ENCODE measurements around the gene GPER1.
A peak's percentile ranks its signal among the peaks of the same experiment; 100 is the strongest.
"Not testable (repeated sequence)": the region's sequence is repeated elsewhere in the genome, so short reads cannot be mapped to it uniquely, and the experiment has no call there.

Gene GPER1

GRCh38 chr7:1087952-1088920 lies at the start of gene GPER1:
GPER1 (plus strand) TSS chr7:1088113; CDS start chr7:1091729, 3,616 bp downstream.
- TF ChIP-seq MYC (IDR thresholded peaks at IDR 0.05; ENCODE audit: low read depth, low read length) (no peak), CTCF (IDR thresholded peaks at IDR 0.05; ENCODE audit: low read depth, low read length) (no peak), POLR2A (IDR thresholded peaks at IDR 0.05; ENCODE audit: extremely low read depth, insufficient read length) (no peak), MAX (IDR thresholded peaks at IDR 0.05; ENCODE audit: low read depth, low read length) (no peak)
- DNase-seq (ENCODE audit: low read depth): no peak
- no peak within 1 kb of the TSS for H3K4me3 ChIP-seq (ENCODE audit: low read depth, low read length)

- DNase-seq (ENCODE audit: low read depth); H3K4me3 ChIP-seq (ENCODE audit: low read depth, low read length): not testable (repeated sequence)
Observed at GRCh38 chr7:1040233-1040632, 47.7 kb upstream of the GPER1 start.

GRCh38 chr7:1040790-1041189 lies 47.1 kb upstream of the GPER1 start:
- no peak for DNase-seq (ENCODE audit: low read depth)
- no peak for TF ChIP-seq MYC (IDR thresholded peaks at IDR 0.05; ENCODE audit: low read depth, low read length)
- TF ChIP-seq CTCF (IDR thresholded peaks at IDR 0.05; ENCODE audit: low read depth, low read length): no peak
- no peak for TF ChIP-seq MAX (IDR thresholded peaks at IDR 0.05; ENCODE audit: low read depth, low read length)
- TF ChIP-seq POLR2A (IDR thresholded peaks at IDR 0.05; ENCODE audit: extremely low read depth, insufficient read length): no peak
- no peak overlapping the region for H3K4me3 ChIP-seq (ENCODE audit: low read depth, low read length)

- no peak overlapping the region for H3K4me3 ChIP-seq (ENCODE audit: low read depth, low read length)
- TF ChIP-seq POLR2A (IDR thresholded peaks at IDR 0.05; ENCODE audit: extremely low read depth, insufficient read length) (no peak), MYC (IDR thresholded peaks at IDR 0.05; ENCODE audit: low read depth, low read length) (no peak), CTCF (IDR thresholded peaks at IDR 0.05; ENCODE audit: low read depth, low read length) (no peak), MAX (IDR thresholded peaks at IDR 0.05; ENCODE audit: low read depth, low read length) (no peak)
- DNase-seq (ENCODE audit: low read depth): peak; percentile 40
Observed at GRCh38 chr7:1041551-1042491, 46.1 kb upstream of the GPER1 start.

- no peak for TF ChIP-seq MAX (IDR thresholded peaks at IDR 0.05; ENCODE audit: low read depth, low read length)
- TF ChIP-seq MYC (IDR thresholded peaks at IDR 0.05; ENCODE audit: low read depth, low read length): no peak
- TF ChIP-seq POLR2A (IDR thresholded peaks at IDR 0.05; ENCODE audit: extremely low read depth, insufficient read length): no peak
- TF ChIP-seq CTCF (IDR thresholded peaks at IDR 0.05; ENCODE audit: low read depth, low read length): no peak
- no peak overlapping the region for H3K4me3 ChIP-seq (ENCODE audit: low read depth, low read length)
- peak; percentile 43 for DNase-seq (ENCODE audit: low read depth)
Observed at GRCh38 chr7:1042492-1042833, 45.5 kb upstream of the GPER1 start.
